ENCODE measurements around the gene SASH3. TPM values are rescaled to one million over a fixed set of nuclear protein-coding genes. Genes with fewer than 3 reads are reported as not detected.

The SASH3 gene
- total and polyA plus RNA-seq, 2 donors (not counting 1 experiment from before 2014, with no cell fraction given), result not detected

- Histone ChIP-seq H3K27ac (ENCODE audit: insufficient read depth, low read length) (no peak overlapping the region), H3K4me1 (ENCODE audit: control insufficient read depth, extremely low read depth, insufficient read depth, low read length) (no peaks in the 10 kb centered on the region), H3K4me3 (replicated peaks in 1 of 4; ENCODE audit: control extremely low read depth in 1 of 4, insufficient read depth in 1 of 4, low read depth in 3 of 4, low read length in 4 of 4) (no peak overlapping the region), H3K27me3 (ENCODE audit: control insufficient read depth, insufficient read depth, low read length) (no peaks in the 10 kb centered on the region), H3K4me2 (ENCODE audit: extremely low read depth, insufficient read depth, low read length) (no peak overlapping the region), H3K79me2 (ENCODE audit: control insufficient read depth, insufficient read depth, low read length) (no peaks in the 10 kb centered on the region), H3K36me3 (ENCODE audit: control insufficient read depth, insufficient read depth, low read length) (no peaks in the 10 kb centered on the region), H4K20me1 (ENCODE audit: control insufficient read depth, extremely low read depth, insufficient read depth, low read length) (no peaks in the 10 kb centered on the region), H3K9me3 (ENCODE audit: control insufficient read depth, insufficient read depth, low read depth, low read length) (no peaks in the 10 kb centered on the region), H3K9ac (ENCODE audit: insufficient read depth, low read length) (no peak overlapping the region), H2AFZ (ENCODE audit: low read length) (no peak overlapping the region)
- TF ChIP-seq CTCF (conservative IDR thresholded peaks at IDR 0.05 in 1 of 2, IDR thresholded peaks at IDR 0.05 in 1 of 2; ENCODE audit: low read depth in 1 of 2, low read length in 2 of 2) (no peak), EZH2 (IDR thresholded peaks at IDR 0.05; ENCODE audit: low read length, missing control alignments) (no peak)
- DNase-seq (ENCODE audit: low read depth in 2 of 2), result no peak
Measured at GRCh38 chrX:129777218-129778030, 2.3 kb upstream of the SASH3 start.

- Histone ChIP-seq H3K27ac (ENCODE audit: insufficient read depth, low read length) (no peak overlapping the region), H3K27me3 (ENCODE audit: control insufficient read depth, insufficient read depth, low read length) (no peaks in the 10 kb centered on the region), H3K4me2 (ENCODE audit: extremely low read depth, insufficient read depth, low read length) (no peak overlapping the region), H2AFZ (ENCODE audit: low read length) (no peak overlapping the region), H3K79me2 (ENCODE audit: control insufficient read depth, insufficient read depth, low read length) (no peaks in the 10 kb centered on the region), H3K9me3 (ENCODE audit: control insufficient read depth, insufficient read depth, low read depth, low read length) (no peaks in the 10 kb centered on the region), H4K20me1 (ENCODE audit: control insufficient read depth, extremely low read depth, insufficient read depth, low read length) (no peaks in the 10 kb centered on the region), H3K4me1 (ENCODE audit: control insufficient read depth, extremely low read depth, insufficient read depth, low read length) (no peaks in the 10 kb centered on the region), H3K4me3 (replicated peaks in 1 of 4; ENCODE audit: control extremely low read depth in 1 of 4, insufficient read depth in 1 of 4, low read depth in 3 of 4, low read length in 4 of 4) (no peak overlapping the region), H3K9ac (ENCODE audit: insufficient read depth, low read length) (no peak overlapping the region), H3K36me3 (ENCODE audit: control insufficient read depth, insufficient read depth, low read length) (no peaks in the 10 kb centered on the region)
- no peak for DNase-seq (ENCODE audit: low read depth in 2 of 2)
- no peak for TF ChIP-seq CTCF (conservative IDR thresholded peaks at IDR 0.05 in 1 of 2, IDR thresholded peaks at IDR 0.05 in 1 of 2; ENCODE audit: low read depth in 1 of 2, low read length in 2 of 2)
- no peak for TF ChIP-seq EZH2 (IDR thresholded peaks at IDR 0.05; ENCODE audit: low read length, missing control alignments)
Measured at GRCh38 chrX:129779086-129779672, 570 bp upstream of the SASH3 start.

GRCh38 chrX:129780441-129781105, 824 bp downstream of the SASH3 start:
- no peaks in the 10 kb centered on the region for H3K36me3 ChIP-seq (ENCODE audit: control insufficient read depth, insufficient read depth, low read length)
- TF ChIP-seq CTCF (conservative IDR thresholded peaks at IDR 0.05 in 1 of 2, IDR thresholded peaks at IDR 0.05 in 1 of 2; ENCODE audit: low read depth in 1 of 2, low read length in 2 of 2) (no peak), EZH2 (IDR thresholded peaks at IDR 0.05; ENCODE audit: low read length, missing control alignments) (no peak)
- no peaks in the 10 kb centered on the region for H3K27me3 ChIP-seq (ENCODE audit: control insufficient read depth, insufficient read depth, low read length)
- H3K4me1 ChIP-seq (ENCODE audit: control insufficient read depth, extremely low read depth, insufficient read depth, low read length), result no peaks in the 10 kb centered on the region
- H3K9me3 ChIP-seq (ENCODE audit: control insufficient read depth, insufficient read depth, low read depth, low read length), result no peaks in the 10 kb centered on the region
- no peak overlapping the region for H2AFZ ChIP-seq (ENCODE audit: low read length)
- no peaks in the 10 kb centered on the region for H4K20me1 ChIP-seq (ENCODE audit: control insufficient read depth, extremely low read depth, insufficient read depth, low read length)
- no peak overlapping the region for H3K4me2 ChIP-seq (ENCODE audit: extremely low read depth, insufficient read depth, low read length)
- no peak overlapping the region for H3K4me3 ChIP-seq (replicated peaks in 1 of 4; ENCODE audit: control extremely low read depth in 1 of 4, insufficient read depth in 1 of 4, low read depth in 3 of 4, low read length in 4 of 4)
- no peak overlapping the region for H3K27ac ChIP-seq (ENCODE audit: insufficient read depth, low read length)
- H3K79me2 ChIP-seq (ENCODE audit: control insufficient read depth, insufficient read depth, low read length), result no peaks in the 10 kb centered on the region
- no peak overlapping the region for H3K9ac ChIP-seq (ENCODE audit: insufficient read depth, low read length)
- no peak for DNase-seq (ENCODE audit: low read depth in 2 of 2)

Measured in fibroblast of lung (primary cell).